HL-60/S4 treated with retinoic acid at 250 ng/mL for 4 days and 3 days (cell line): ENCODE results near the gene NLRP7.
"Not testable (repeated sequence)": the region's sequence is repeated elsewhere in the genome, so short reads cannot be mapped to it uniquely, and the experiment has no call there.

Experiments
- in situ Hi-C: fragments of 300-500 bp; cut with MboI; formaldehyde crosslinking; loops from 2 replicates; pipeline ENCODE4 v1.7.0; 2022; ENCODE audit warnings: low sequenced_read_pairs

The NLRP7 gene

DNA sequence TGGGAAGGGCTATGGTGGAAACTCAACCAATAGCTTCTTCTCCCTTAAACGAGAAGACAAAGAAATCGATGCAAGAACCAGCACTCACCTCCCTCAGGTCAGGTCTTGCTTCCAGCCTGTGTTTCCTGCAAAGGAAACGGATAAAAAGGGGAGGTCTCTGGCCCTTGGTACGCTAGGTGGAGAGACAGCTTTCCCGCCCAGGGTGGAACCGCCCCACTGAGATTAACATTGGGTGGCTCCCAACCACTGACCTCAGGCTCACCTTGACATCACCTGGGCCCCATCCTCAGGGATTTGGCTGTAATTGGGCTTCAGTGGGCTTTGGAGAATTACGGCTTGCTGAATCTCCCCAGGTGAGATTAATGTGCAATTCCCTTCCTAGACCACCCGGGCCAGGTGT, at the start of gene NLRP7:
Gene NLRP7, minus strand, starts transcription at position 150 of the 400 bp plus-strand sequence.
- in situ Hi-C loops, result no loop called here

- in situ Hi-C loops, result no loop called here
Measured at GRCh38 chr19:54995561-54995960, 48.2 kb upstream of the NLRP7 start.

DNA sequence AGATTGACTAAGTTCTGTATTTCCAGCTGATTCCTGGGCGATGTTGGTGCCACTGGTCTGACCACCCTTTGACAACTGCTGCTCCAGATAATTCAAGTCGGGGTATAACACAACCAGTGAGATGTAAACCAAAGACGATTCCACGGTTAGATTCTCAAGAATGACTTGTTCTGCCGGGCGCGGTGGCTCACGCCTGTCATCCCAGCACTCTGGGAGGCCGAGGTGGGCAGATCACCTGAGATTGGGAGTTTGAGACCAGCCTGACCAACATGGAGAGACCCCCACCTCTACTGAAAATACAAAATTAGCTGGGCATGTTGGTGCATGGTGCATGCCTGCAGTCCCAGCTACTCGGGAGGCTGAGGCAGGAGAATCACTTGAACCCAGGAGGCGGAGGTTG, 42.2 kb upstream of the NLRP7 start:
- in situ Hi-C loops, result not testable (repeated sequence)

DNA sequence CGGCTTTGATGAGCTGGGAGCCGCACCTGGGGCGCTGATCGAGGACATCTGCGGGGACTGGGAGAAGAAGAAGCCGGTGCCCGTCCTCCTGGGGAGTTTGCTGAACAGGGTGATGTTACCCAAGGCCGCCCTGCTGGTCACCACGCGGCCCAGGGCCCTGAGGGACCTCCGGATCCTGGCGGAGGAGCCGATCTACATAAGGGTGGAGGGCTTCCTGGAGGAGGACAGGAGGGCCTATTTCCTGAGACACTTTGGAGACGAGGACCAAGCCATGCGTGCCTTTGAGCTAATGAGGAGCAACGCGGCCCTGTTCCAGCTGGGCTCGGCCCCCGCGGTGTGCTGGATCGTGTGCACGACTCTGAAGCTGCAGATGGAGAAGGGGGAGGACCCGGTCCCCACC, 35.2 kb upstream of the NLRP7 start:
- in situ Hi-C loops, result not testable (repeated sequence)

- in situ Hi-C loops, result not testable (repeated sequence)
Measured at GRCh38 chr19:54973229-54974090, 26.1 kb upstream of the NLRP7 start.

GRCh38 chr19:54971446-54971845, 24.1 kb upstream of the NLRP7 start:
- in situ Hi-C loops, result not testable (repeated sequence)

- in situ Hi-C loops, result no loop called here
Measured at GRCh38 chr19:54969647-54970046, 22.3 kb upstream of the NLRP7 start.

- in situ Hi-C loops, result no loop called here
Measured at GRCh38 chr19:54967611-54968010, 20.3 kb upstream of the NLRP7 start.

- in situ Hi-C loops, result not testable (repeated sequence)
Measured at GRCh38 chr19:54965055-54965454, 17.7 kb upstream of the NLRP7 start.

DNA sequence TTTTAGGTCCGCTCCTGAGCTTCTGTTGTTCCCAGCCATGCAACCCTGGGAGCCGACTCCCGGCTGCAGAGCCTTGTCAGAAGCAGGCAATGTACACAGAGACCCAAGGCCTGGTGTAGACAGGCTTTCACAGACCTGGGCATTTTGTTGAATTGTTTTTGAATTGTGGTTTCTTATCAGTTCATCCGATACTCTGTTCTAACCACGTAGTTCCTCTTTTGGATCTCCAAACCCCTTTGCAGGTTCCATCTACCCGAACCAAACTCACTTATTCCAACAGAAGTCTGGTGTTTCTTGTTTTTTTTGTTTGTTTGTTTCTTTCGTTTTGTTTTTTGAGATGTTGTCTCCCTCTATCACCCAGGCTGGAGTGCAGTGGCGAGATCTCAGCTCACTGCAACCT, 12.5 kb upstream of the NLRP7 start:
- in situ Hi-C loops, result no loop called here

GRCh38 chr19:54955376-54955775, 8.0 kb upstream of the NLRP7 start:
- in situ Hi-C loops, result no loop called here

GRCh38 chr19:54953345-54953713, 6.0 kb upstream of the NLRP7 start:
- in situ Hi-C loops, result not testable (repeated sequence)

- in situ Hi-C loops, result no loop called here
Measured at GRCh38 chr19:54952591-54953344, 5.4 kb upstream of the NLRP7 start.

DNA sequence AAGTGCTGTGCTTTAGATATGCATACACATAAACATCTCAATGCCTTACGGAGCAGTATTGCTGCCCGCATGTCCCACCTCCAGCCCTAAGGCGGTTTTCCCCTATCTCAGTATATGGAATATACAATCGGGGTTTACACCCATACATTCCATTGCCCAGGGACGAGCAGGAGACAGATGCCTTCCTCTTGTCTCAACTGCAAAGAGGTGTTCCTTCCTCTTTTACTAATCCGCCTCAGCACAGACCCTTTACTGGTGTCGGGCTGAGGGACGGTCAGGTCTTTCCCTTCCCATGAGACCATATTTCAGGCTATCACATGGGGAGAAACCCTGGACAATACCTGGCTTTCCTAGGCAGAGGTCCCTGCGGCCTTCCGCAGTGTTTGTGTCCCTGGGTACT, 3.2 kb upstream of the NLRP7 start:
- in situ Hi-C loops, result not testable (repeated sequence)

DNA sequence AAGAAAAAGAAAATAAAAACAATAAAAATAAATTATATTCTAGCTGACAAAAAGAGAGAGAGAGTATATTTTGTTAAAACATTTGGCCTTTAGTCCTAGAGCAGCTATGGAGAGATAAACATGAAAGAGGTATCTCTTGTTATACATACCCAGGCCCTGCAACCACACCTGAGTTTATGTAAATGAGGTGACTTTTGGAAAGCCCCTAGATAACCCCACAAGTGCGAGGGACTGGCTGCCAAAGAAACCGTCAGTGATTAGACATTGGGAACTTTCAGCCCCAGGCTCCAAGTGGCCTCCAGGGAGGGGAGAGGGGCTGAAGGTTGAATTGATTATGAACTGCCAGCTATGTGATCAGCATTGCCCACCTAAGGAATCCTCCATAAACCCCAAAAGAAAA, 2.1 kb upstream of the NLRP7 start:
- in situ Hi-C loops, result no loop called here

GRCh38 chr19:54943772-54944361, 3.5 kb downstream of the NLRP7 start:
- in situ Hi-C loops, result not testable (repeated sequence)

GRCh38 chr19:54939538-54939937, 7.8 kb downstream of the NLRP7 start:
- in situ Hi-C loops, result not testable (repeated sequence)

- in situ Hi-C loops, result no loop called here
Measured at GRCh38 chr19:54938906-54939305, 8.4 kb downstream of the NLRP7 start.

GRCh38 chr19:54937926-54938325, 9.4 kb downstream of the NLRP7 start:
- in situ Hi-C loops, result no loop called here

DNA sequence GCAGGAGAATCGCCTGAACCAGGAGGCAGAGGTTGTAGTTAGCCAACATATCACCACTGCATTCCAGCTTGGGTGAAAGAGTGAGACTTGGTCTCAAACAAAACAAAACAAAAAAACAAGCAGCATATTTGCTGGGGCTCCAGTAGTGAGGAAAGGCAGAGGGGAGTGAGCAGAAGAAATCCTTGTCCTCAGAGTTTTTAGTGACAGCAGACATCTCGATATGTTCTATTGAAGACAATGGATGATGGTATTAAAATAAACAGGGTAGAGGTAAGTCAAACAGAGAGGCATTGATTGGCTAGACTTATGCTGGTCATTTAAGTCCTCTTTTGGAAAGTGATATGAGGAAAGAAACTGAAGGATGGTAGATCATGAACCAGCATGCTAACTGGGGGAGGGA, 19.0 kb downstream of the NLRP7 start:
- in situ Hi-C loops, result loop anchor here (10.0 kb wide), 1 partner anchor 273 kb away; no protein-coding TSS in a partner anchor

GRCh38 chr19:54923276-54923675, 24.1 kb downstream of the NLRP7 start:
- in situ Hi-C loops, result loop anchor here (10.0 kb wide), 1 partner anchor 268 kb away; no protein-coding TSS in a partner anchor
